SK-MEL-5 (cell line): ENCODE measurements around the gene PPP1R9A. TPM values are rescaled to one million over a fixed set of nuclear protein-coding genes. Genes with fewer than 3 reads are reported as not detected.
"Not testable (repeated sequence)": the region's sequence is repeated elsewhere in the genome, so short reads cannot be mapped to it uniquely, and the experiment has no call there.

Experiments
- DNase-seq: peaks from one replicate; pipeline ENCODE4 v3.0.0-alpha.2; 2016; ENCODE audit warnings: low read depth, low spot score
- in situ Hi-C: cut with HindIII; loops from 2 replicates; pipeline ENCODE4 v1.10.0; 2016; ENCODE audit warnings: low sequenced_read_pairs, high pct_unique_total_duplicates, low pct_unique_long_range_greater_than_20kb
- total RNA-seq: library from RNA; depleted of rRNA; stranded (reverse); fragments of >200 nt; shearing (Covaris generic); gene quantifications from 2 replicates; pipeline ENCODE4 v1.2.3, GENCODE V29; 2014

The PPP1R9A gene
- total RNA-seq, 1 experiment from 2014 or later: 3.0 TPM

GRCh38 chr7:94957061-94957460 is 49.7 kb downstream of the PPP1R9A start:
- DNase-seq: no peak
- in situ Hi-C loops: no loop called here

GRCh38 chr7:94962661-94963060 is 55.3 kb downstream of the PPP1R9A start:
- DNase-seq: peak; percentile 96

GRCh38 chr7:94969434-94970084 is 62.2 kb downstream of the PPP1R9A start:
- no peak for DNase-seq

More at GRCh38 chr7:94962661-94963060, 55.3 kb downstream of the PPP1R9A start:
- in situ Hi-C loops: no loop called here

GRCh38 chr7:94970085-94970576 is 62.7 kb downstream of the PPP1R9A start:
- no peak for DNase-seq
- in situ Hi-C loops: no loop called here

More at GRCh38 chr7:94969434-94970084, 62.2 kb downstream of the PPP1R9A start:
- in situ Hi-C loops: no loop called here

GRCh38 chr7:94971051-94971867 is 63.9 kb downstream of the PPP1R9A start:
- in situ Hi-C loops: no loop called here
- no peak for DNase-seq

- DNase-seq: no peak
- in situ Hi-C loops: no loop called here
Observed at GRCh38 chr7:94972296-94972695, 64.9 kb downstream of the PPP1R9A start.

- in situ Hi-C loops: no loop called here
- peak; percentile 53 for DNase-seq
Observed at GRCh38 chr7:94973844-94974243, 66.5 kb downstream of the PPP1R9A start.

- DNase-seq: no peak
- in situ Hi-C loops: no loop called here
Observed at GRCh38 chr7:94974423-94974822, 67.0 kb downstream of the PPP1R9A start.

- in situ Hi-C loops: no loop called here
- no peak for DNase-seq
Observed at GRCh38 chr7:94975336-94975735, 67.9 kb downstream of the PPP1R9A start.

- DNase-seq: no peak
- in situ Hi-C loops: no loop called here
Observed at GRCh38 chr7:94980418-94981142, 73.2 kb downstream of the PPP1R9A start.

GRCh38 chr7:94995921-94996320 is 88.5 kb downstream of the PPP1R9A start:
- no peak for DNase-seq

GRCh38 chr7:94996369-94996768 is 89.0 kb downstream of the PPP1R9A start:
- DNase-seq: no peak
- in situ Hi-C loops: no loop called here

More at GRCh38 chr7:94995921-94996320, 88.5 kb downstream of the PPP1R9A start:
- in situ Hi-C loops: no loop called here

- in situ Hi-C loops: no loop called here
- no peak for DNase-seq
Observed at GRCh38 chr7:94997547-94997946, 90.2 kb downstream of the PPP1R9A start.

GRCh38 chr7:94998266-94999068 is 91.1 kb downstream of the PPP1R9A start:
- no peak for DNase-seq
- in situ Hi-C loops: no loop called here

- in situ Hi-C loops: no loop called here
- DNase-seq: no peak
Observed at GRCh38 chr7:94999069-94999351, 91.6 kb downstream of the PPP1R9A start.

- DNase-seq, in situ Hi-C loops: not testable (repeated sequence)
Observed at GRCh38 chr7:94999601-95000000, 92.2 kb downstream of the PPP1R9A start.

- in situ Hi-C loops: loop anchor here (10.0 kb wide), 1 partner anchor 556 kb away; no protein-coding TSS in a partner anchor
- no peak for DNase-seq
Observed at GRCh38 chr7:95001258-95001657, 93.9 kb downstream of the PPP1R9A start.
